ENCODE data around the gene SLIT1.
"Not testable (repeated sequence)": the region's sequence is repeated elsewhere in the genome, so short reads cannot be mapped to it uniquely, and the experiment has no call there.

SLIT1 gene

GRCh38 chr10:97039538-97040247 is 146.1 kb downstream of the SLIT1 start:
- no peak for DNase-seq

- no peak for DNase-seq
These were observed 147.1 kb downstream of the SLIT1 start for GRCh38 chr10:97038688-97039087.

DNA sequence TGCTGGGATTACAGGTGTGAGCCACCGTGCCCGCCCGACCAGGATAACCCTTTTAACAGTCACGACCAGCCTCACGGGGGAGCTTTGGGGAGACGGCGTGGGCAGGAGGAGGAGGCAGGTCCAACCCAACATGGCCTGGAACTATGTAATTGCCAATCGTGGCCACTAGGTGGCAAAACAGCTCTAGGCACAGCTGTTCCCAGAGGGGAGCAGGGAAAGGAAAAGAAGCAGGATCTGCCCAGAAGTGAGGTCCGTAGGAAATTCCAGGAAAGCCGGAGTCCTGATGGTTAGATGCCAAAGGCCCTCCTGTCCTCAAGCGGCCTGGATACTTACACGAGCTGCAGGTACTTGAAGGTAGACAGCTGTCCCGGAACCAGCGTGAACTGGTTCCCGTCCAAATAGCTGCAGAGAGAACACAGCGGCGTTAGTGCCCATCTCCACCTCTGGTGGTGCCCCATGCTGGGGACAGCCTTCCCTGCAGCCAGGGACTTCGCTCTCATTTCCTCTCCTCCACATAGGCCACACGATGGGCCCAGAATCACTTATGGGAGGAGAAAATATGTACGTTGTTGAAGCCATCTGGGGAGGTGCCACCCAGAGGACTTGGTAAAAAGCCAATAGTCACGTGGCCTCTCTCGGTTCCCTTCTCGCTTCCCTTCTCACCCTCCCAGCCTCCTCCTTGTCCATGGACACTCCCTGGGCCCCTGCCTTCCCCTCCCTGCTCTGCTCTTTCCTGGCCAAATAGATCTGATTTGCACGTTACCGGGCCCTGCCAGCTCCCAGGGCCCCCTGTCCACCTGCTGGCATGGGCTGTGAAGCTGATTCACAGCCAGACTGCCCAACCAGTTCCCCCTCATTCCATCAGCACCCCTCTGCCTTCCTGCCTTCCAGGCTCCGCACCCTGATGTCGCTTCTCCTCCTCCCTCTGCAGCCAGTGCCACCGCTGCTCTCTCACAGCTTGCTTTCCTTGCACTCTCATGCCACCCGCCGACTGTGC is 148.1 kb downstream of the SLIT1 start:
- DNase-seq = peak; percentile 66 to 71

DNA sequence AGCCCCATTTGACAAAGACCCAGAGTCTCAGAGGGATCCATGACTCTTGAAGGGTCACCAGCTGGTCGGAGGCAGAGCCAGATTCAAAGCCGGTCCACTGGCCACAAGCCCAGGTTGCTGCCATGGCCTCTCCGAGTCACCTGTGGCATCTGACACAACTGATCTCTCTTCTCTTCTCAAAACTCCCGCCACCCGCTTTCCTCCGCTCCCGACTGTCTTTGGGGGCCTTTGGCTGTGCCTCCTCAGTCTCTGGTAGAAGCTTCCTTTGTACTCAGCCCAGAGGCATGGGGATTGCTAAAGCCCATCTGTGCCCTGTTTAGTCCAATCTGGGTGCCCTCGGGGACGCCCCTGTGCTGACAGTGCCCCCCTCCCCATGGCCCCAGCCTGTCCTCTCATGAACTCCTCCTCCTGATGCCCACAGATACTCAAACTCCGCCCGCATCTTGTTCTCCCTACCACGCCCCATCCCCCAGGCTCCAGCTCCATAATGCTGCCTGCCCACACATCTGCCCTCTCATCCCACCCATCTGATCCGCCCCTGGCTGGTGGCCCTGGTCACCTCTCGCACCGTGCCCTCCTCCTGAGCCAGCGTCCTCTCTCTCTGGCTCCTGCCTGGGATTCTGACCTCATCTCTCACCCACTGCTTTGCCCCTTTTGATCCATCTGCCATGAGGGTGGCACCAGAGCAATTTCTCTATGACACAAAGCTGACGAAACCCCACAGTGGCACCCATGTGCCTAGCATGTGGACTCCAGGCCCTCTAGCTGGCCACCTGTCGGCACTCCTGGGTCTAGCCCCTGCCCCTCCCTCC is 150.6 kb downstream of the SLIT1 start:
- no peak for DNase-seq

DNA sequence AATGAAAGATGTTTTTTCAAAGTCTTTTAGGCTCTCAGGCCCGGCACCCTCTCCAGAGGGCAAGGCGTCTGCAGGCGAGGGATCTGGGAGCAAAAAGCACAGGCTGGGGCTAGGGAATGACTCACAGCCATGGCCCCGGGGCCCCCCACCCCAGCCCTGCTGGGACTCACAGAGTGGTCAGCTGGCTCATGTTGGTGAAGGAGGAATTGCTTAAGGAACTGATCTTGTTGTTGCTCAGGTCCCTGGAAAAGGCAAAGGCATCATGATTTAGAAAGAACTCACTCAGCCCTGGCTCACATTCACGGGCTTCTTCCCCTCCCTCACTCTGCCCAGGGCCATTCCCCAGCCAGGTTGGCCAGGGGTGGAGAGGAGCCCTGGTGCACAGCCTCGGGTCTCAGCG is 151.5 kb downstream of the SLIT1 start:
- no peak for DNase-seq

DNA sequence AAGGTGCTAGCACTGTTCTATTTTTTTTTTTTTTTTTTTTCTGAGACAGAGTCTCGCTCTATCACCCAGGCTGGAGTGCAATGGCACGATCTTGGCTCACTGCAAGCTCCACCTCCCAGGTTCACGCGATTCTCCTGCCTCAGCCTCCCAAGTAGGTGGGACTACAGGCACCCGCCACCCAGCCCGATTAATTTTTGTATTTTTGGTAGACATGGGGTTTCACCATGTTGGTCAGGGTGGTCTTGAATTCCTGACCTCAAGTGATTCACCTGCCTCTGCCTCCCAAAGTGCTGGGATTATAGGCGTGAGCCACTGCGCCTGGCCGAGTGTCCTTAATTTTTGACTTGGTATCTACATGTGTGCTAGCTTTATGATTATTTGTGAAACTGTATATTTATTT is 151.9 kb downstream of the SLIT1 start:
- not testable (repeated sequence) for DNase-seq

- DNase-seq = no peak
These were observed 153.1 kb downstream of the SLIT1 start for GRCh38 chr10:97032624-97033023.

- DNase-seq = no peak
These were observed 154.3 kb downstream of the SLIT1 start for GRCh38 chr10:97031459-97031858.

- DNase-seq = no peak
These were observed 154.9 kb downstream of the SLIT1 start for GRCh38 chr10:97030894-97031293.

DNA sequence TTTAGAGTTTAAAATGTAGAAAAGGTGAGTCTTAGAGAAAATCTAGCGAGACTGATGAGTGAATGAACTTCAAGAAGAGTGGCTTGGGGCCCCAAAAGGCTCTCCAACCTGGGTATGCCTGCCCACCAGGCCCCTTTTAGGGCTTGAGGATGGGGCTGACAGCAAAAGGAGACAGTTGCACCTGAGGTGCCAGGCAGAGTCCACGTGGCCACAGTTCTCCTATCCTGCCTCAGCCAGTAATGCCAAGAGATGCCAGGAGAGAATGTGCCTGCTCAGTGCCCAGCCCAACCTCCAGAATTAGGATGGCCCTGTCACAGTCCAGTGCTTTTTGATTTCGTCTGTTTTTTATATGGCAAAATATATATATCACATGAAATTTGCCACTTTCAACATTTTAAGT is 156.5 kb downstream of the SLIT1 start:
- no peak for DNase-seq

DNA sequence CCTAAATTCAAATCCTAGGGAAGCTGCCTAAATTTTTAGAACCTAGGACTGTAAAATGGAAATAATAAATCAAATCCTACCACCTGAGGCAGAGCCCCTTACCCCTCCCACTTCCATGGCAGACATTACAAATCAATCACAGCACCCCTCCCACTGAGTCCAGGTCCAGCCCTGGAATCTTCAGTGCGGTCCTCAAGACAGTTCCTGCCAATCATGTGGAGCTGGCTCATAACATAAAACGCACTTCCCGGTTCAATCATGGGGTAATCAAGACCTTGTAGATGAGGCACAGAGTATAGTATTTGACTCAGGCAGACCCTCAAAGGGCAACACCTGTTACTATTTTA is 157.0 kb downstream of the SLIT1 start:
- no peak for DNase-seq

- DNase-seq = no peak
These were observed 157.5 kb downstream of the SLIT1 start for GRCh38 chr10:97028126-97028831.

- DNase-seq = peak in 1 of 2 experiments; percentile 25
These were observed 160.0 kb downstream of the SLIT1 start for GRCh38 chr10:97025613-97026242.

DNA sequence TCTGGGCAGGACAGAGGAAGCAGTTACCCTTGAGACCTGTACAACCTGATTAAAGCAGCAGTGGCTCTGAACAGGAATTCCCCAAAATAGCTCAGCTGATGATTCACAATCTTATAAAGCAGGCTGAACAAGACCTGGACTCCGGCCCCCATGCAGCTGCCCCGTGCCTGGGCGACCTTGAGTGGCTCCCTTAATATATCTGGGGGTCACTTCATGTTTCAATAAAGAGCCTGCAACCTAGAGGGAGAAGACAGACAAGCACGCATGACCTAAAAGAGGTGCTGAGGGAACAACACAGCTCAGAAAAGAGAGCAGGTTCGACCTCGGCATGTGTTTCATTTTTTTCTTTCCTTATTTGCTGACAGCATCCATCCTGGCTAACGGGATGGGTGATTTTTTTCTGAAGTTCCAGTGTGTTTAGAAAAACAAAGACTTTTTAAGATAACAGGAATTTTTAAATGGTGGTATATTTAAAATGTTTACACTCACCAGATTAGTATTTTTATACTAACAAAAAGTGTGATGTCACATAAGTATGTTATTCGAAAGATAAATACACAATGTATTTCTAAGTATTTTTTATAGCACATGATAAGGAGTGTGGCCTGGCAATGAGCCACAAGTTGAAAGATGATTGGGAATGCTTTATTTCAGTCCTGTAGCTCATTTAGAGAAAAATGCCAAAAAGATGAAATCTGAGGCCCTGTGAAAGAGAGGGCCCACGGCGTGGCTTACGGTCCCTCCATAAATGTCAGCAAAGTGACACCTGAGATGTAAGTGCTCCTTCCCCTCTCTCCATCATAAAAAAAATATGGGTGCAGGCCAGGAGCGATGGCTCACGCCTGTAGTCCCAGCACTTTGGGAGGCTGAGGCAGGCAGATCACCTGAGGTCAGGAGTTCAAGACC is 161.3 kb downstream of the SLIT1 start:
- DNase-seq = no peak

DNA sequence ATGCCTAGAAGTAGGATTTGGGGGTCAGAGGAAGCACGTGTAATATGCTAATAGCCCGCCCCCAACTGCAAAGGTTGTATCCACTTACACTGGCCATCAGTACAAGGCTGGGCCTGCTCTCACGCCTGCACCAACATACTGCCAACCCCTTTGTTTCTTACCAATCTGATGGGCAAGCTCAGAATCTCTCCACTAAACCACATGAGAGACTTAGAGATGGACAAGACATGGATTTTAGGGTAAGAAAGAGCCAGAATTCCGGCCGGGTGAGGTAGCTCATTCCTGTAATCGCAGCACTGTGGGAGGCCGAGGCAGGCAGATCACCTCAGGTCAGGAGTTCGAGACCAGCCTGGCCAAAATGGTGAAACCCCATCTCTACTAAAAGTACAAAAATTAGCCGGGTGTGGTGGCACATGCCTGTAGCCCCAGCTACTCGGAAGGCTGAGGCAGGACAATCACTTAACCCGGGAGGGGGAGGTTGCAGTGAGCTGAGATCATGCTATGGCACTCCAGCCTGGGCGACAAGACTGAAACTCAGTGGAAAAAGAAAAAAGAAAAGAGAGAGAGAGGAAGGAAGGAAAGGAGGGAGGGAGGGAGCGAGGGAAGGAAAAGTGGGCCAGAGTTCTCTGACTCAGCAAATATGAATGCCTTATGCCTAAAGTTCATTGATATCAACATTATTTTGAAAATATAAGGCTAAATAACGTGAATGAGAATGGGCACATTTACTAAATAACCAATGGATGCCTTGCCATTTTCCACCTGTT is 162.2 kb downstream of the SLIT1 start:
- DNase-seq = no peak

- no peak for DNase-seq
These were observed 163.1 kb downstream of the SLIT1 start for GRCh38 chr10:97022616-97023015.

DNA sequence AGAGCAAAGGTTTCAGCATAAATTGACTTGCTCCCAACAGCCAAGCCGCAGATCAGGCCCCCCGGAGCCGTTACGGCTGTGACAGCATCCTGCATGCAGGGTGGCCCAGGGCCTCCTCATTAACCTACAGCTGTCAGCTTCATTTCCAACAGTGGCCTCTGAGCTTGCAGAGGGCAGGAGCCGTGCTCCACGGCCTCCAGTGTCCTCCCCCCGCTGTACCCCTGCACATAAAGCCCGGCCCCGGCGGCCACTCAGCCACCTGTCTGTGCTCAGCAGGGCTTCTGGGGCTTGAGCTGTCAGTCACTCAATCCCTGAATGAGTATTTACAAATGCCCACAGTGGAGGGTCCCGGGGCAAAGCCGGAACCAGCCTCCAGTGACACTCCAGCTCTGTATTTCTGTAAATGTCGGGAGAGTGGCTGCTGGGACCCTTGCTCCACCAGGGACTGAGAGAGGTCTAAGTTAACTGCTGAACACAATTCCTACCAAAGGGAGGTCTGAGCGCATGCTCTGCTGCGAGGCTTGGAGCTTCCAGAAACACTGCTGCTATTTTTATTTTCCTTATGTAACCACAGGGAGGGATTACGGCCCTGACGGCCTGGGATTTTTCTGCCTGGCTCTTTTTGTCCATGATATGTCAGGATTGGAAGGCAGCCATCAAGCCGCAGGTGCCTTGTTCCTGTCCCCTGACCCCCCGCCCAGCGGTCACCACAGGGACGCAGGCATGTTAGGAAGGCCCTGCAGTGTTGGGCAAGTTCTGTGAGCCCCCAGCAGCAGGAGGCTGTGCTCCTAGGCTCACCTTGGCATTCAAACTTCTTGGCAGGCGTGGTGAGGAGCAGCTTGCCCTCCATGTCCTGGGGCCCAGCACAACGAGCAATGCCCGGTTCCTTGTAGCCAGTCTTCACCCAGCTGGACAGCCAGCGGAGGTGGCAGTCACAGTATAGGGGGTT is 165.0 kb downstream of the SLIT1 start:
- DNase-seq = no peak

DNA sequence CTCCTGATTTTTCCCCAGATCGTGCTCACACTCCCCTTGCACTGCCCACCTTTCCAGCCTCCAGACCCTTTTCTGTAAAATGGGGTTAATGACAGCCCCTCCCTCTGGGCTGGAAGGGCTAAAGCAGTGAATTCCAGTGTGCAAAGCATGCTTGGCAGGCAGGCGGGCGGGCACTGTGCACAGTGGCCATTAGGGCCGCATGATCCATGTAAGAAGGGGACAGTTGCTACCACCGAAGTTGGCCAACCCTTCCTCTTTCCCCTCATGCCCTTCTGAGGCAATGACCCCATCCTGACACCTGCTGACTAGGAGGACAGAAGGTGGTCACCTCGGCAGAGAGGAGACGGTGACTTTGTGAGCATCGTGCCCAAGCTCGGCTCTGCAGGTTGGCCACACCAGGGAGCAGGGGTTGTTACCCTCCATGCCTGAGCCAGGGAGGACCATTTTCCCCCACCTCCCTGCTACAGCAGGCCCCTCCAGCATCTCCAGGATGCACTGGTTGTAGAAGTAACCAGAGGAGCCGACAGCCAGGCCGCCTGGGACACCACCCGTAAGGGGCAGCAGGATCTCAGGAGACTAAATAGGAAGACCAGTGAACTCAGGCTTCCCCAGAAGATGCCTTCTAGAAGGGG is 166.4 kb downstream of the SLIT1 start:
- no peak for DNase-seq

All from NCI-H524 (cell line).